ENCODE data around the gene BMP4.

The BMP4 gene

DNA sequence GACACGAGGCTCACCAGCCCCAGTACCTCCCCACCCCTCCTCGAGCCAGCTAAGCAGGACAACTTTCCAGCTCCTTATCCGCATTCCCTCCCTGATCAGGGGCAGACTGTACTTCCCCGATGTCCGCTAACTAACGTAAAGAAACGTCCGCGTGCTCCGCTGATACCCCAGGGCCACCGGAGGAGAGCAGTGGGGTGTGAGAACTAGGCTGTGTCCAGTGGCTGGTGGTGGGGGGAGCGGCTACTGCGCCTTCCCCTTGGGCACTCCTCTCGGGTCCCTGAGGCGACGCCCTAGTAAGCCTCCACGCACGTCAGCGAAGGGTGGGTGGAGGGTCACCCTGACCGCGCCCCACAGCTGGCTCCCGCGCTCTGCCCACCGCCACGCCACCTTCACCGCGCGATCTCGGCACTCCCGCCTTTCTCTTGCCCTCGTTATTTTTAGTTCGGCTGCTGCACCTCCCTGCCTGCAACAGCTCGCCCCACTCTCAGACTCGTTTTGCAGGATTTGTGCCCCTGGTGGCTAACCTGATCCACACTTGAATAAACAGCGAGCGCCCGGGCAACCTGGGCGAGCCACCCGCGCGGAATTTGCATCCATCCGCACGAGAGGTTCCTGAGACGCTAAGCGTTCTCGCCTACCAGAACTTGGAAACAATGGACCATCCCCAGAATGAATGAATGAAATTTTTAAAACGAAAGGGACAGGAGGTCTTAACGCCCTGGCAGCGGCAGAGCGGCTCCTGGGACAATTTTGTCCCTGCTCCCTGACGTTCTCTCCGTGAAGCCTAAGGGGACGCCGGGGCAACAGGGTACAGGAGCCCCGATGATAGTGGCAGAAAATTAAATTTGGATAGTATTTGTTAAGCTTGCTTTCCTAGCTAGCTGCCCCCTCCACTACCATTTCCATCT is 6.9 kb upstream of the BMP4 start:
- DNase-seq = peak; percentile 25

DNA sequence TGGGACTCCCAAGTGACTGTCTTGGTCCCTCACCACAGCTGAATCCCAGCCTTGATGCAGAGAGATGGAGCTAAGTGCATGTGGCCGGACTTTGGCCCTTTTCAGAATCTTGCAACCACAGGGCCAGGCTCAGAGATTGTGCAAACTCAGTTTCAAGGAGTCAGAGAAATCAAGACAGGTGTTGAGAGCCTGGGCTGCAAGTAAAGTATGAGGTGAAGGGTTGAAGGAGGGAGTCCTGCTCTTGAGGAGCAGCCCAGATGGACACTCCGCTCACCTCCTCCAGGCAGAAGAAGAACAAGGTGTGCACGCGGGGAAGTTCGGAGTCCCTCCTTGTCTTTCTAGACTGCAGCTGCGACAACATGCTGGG is 6.3 kb upstream of the BMP4 start:
- DNase-seq = no peak

DNA sequence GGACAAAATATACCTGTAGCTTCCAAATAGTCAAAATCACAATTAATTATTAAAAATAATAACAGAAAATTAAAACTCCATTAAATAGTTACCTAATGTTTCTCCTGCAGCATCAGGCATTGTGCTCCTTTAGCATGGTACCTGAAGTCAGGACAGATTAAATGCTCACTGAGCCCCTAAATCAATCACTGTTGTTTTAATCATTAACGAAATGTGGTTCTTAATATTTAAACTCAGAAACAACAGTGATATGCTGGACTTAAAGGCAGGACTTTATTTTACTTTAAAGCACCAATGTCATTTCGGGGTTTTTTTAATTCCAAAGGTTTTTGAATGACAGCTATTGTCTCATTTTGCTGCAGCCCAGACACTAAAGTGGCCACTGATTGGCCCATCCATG is 2.0 kb upstream of the BMP4 start:
- DNase-seq = no peak

DNA sequence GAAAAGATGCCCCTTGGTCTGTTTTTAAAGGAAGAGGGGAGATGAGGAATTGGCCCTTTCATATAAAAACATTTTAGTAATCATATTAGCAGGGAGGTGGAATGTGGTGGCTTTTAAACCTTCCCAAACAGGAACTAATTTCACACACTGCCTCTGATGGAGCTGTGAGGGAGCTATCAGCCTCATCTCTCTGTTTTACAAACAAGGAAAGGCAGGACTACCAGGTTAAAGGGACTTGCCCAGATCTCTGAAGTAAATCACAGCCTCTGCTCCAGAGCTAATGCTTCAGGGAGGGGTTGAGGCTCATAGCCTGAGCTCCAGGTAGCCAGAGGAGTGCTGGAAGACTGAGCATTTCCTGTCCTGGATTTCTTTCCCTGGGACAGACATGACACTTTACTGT is 1.1 kb upstream of the BMP4 start:
- no peak for DNase-seq

DNA sequence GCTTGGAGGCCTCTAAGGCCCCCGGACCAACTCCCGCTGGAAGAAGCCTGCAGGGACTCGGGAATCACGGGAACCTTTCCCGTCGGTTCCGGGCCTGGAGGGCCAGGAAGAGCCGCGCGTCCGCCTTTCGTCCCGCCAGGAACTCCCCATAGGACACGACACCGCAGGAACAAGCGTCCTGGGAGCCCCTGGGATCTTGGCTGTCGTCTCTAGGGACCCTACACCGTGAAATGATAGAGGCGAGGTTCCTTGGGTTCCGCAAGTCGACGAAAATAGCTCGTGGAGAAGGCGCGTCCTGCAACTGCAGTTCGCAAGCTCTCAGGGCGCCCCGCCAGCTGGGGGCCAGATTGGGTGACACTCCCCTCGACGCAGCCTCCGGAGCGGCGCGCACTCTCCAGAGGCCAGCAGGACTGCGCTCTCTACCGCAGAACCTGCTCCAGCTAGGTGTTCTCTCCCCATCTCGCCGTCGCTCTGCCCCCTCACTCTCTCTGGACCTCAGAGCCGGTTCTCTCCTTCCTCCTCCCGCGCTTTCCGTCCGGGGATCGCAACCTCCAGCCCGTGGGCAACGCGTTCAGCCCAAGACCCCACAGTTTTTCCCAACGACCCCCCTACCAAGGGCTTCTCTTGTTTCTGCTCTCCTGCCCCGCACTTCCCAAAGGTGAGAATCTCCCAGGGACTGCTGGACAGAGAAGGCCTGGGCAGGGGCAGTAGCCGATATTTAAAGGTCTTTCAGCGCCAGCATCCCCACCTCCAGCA is 776 bp downstream of the BMP4 start:
- DNase-seq = no peak

DNA sequence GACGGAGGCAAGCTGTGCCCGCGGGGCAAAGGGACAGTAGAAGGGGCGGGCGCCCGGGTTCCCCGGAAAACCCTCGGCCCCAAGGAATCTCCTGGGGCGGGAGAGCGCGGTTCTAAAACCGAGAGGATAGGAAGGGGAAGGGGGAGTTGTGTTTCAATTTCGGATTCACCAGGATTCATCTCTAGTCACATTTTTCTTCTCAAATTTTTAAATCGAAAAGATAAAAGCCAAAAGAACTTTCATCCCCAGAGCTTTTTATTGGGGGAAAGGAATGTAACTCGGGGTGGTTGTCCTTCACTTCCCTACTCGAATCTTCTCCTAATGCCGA is 1.4 kb downstream of the BMP4 start:
- no peak for DNase-seq

DNA sequence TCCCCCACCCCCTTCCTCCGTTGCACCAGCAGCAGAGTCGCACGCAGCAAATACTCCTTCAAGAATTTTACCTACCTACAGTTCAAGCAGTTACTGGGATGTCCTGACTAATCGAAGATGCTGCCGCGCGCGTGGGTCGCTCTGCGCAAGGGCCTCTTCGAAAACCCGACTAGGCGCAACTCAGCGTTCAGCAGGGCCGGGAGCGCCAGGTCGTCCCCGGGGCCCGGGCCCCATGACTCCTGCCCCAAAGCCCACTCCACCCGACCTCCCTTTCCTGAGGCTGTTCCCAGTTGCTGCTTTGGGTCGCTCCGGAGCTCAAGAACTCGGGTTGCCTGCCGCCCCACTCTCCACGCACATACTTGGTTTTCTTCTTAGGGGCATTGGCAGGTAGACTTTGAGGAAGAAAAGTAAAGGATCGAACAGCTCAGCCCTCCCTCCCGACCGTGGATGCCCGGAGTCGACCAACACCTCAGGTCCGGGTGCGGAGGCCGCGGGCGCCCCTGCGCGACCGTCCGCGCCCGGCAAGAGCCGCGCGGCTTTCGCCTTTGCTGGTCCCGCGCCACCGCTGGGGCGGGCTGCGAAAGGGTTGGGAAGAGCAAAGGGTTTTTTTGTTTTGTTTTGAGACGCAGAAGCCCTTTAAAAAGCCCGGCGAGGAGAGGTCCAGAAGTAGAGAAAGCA is 1.9 kb downstream of the BMP4 start:
- no peak for DNase-seq

DNA sequence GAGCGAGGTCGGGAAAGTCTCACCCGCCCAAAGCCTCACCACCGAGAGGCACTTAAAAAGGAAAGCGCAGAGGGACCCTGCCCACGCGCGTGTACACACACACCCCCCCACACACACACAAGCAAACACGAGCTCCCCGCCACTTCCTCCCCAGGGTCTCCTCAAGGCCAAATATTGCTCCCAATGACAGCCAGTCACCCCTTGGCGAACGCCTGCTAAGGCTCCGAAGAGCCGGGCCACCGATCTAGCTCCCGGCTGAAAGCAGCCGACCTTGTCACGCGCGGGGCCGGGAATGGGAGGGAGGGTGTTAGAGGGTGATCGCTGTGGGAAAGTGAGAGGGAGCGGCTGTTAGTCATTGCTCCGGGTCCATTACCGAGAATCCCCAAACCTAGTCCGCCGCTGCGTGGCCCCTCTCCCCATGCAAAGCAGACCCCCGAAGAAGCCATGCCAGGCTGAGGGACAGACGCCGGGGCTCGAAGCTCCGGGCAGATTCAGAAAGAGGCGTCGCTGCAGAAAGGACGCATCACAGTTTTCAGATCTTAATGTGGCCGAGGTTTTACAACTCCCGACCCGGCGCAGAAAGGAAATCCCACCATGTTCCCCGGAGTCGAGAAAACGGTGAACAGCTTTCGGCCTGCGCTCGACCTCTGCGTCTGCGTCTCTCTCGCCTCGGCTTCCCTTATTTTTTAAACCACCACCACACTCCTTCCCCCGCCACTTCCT is 2.6 kb downstream of the BMP4 start:
- DNase-seq = peak; percentile 46

DNA sequence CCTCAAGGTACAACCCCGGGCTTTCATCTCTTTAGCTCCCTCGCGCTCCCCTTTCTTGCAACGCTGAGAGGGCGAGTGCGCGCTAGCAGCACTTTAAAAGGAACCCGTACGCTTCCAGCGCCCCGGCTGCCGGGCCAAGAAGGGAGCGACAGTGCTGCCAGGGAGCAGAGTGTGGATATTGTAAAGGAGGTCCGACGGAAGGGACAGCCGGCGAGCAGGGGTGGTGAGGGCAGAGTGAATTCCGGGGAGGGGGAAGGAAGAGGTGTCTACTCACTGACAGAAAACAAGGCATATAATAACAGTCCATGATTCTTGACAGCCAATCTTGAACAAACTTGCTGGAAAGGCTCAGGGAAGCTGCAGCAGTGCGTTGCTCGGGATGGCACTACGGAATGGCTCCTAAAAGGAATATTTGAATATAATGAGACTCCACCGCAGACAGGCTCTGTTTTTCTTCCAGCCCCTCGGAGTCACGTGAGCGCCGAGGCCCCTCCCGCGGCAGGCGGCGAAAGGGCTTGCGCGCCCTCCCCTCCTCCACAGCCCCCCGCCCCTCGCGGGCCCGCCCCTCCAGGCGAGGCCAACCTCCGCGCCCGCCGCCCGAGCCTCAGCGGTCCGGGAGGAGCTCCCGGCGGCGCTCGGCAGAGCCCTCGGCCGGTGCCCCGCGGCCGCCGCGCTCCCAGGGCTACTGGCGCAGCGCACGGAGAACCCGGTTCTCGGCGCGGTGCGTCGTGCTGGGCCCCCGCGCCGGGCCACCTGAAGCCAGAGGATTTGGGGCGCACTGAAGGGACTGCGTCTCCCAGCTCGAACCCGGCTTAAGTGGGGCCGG is 3.4 kb downstream of the BMP4 start:
- peak; percentile 83 for DNase-seq

DNA sequence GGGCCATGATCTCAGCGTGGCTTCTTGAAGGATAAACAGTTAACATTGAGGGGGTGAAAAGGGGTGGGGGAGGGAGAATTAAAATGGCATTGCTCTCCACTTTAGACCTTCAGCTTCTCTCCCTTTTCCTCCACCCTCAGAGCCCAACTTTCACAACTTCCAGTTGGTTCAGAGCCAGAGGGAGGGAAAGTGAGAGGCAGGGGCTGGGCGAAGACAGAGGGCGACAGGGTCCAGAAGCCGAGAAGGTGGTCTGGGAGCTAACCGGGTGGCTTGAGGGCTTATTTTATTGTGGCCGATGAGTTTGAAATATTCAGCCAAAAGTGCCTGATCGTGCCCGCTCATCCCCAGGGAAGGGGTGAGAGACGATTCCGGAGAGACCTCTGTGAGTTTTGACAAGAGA is 4.1 kb downstream of the BMP4 start:
- no peak for DNase-seq

DNA sequence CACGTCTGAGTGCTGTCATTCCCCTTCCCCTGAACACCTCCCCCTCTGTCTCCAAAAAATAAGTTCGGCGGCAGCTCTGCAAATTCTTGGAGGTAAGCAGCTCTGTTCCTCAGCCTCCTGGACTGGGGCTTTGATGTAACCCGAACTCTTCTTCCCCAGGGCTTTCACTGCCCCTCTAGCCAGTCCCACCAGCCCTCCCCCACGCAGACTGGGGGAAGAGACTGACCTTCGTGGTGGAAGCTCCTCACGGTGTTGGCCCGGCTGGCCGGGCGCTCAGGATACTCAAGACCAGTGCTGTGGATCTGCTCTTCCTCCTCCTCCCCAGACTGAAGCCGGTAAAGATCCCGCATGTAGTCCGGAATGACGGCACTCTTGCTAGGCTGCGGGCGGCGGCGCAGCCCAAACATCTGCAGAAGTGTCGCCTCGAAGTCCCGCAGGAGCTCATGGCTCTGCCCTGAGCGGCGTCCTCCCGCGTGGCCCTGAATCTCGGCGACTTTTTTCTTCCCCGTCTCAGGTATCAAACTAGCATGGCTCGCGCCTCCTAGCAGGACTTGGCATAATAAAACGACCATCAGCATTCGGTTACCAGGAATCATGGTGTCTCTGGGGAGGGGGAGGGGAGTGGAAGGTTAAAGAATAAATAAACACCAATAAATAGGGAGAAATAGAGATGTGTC is 4.9 kb downstream of the BMP4 start:
- no peak for DNase-seq

DNA sequence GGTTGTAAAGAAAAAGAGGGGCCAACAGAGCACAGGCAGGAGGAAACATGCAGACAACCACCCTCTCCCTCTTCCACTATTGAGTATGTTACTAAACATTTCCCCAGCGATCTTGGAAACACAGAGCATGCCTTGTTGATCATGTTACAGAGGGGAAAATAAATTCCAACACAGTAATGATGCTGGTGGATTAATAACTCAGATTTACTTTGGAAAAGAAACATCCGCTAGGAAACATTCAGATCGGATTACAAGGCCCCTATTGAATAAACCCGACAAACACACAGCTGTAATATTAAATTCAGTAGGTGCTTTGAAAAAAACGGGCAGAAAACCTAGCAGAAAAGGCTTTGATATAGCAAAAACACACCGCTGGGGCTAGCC is 5.4 kb downstream of the BMP4 start:
- no peak for DNase-seq

DNA sequence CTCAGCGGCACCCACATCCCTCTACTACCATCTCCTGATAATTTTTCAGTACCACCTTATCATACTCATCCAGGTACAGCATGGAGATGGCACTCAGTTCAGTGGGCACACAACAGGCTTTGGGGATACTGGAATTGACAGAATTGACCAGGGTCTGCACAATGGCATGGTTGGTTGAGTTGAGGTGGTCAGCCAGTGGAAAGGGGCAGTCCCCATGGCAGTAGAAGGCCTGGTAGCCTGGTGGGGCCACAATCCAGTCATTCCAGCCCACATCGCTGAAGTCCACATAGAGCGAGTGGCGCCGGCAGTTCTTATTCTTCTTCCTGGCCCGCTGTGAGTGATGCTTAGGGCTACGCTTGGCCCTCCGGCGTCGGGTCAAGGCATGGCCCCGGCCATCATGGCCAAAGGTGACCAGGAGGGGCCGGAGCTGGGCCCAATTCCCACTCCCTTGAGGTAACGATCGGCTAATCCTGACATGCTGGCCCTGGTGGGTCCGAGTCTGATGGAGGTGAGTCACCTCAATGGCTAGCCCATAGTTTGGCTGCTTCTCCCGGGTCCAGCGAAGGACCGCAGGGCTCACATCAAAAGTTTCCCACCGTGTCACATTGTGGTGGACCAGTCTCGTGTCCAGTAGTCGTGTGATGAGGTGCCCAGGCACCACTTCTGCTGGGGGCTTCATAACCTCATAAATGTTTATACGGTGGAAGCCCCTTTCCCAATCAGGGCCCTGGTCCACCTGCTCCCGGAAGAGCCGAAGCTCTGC is 6.4 kb downstream of the BMP4 start:
- DNase-seq = no peak

DNA sequence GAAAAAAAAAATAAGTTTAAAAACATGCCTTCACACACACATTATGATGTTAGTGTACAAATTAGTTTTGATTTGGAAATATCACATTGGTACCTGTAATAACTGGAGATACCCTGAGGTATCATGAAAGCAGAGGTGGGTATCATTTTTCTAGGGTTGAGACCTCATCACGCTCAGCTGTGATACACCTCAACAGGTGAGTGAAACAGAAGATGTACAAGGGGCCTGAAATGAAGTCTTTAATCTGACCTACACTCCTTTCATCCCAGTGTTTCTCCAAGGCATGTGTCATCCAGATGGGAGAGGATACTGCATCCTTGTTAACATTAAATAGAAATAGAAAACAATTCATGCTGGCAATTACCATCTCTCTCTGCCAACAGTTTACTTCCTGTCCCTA is 7.4 kb downstream of the BMP4 start:
- no peak for DNase-seq

DNA sequence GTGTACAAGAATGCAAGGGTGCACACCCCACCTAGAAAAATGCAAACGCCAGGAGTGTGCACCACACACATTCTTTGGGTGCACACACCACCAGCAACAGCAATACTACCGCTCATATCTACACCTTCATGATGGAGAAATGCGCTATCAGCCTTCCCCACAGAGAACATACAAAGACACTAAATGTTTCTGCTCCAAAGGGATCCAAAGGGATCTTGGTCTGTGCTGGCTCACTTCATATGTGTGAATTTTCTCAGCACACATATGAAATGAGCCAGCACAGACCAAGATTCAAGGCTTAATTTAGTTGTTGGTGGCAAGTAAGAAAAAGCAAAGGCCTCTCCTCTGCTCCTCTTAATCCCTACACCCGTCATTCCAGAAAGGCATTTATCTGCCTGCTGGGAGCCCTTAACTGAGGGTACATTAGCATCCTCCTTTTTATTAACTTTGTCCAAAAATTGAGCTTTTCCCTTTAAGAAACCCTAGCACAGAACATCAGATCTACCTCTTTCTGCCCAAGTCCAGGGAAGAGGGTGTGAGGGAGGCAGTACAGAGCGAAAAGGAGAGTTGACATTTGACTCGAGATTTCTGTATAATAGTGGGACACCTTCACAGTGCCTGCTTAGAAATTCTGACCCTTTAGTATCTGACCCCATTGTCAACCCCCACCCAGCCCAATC is 8.3 kb downstream of the BMP4 start:
- no peak for DNase-seq

DNA sequence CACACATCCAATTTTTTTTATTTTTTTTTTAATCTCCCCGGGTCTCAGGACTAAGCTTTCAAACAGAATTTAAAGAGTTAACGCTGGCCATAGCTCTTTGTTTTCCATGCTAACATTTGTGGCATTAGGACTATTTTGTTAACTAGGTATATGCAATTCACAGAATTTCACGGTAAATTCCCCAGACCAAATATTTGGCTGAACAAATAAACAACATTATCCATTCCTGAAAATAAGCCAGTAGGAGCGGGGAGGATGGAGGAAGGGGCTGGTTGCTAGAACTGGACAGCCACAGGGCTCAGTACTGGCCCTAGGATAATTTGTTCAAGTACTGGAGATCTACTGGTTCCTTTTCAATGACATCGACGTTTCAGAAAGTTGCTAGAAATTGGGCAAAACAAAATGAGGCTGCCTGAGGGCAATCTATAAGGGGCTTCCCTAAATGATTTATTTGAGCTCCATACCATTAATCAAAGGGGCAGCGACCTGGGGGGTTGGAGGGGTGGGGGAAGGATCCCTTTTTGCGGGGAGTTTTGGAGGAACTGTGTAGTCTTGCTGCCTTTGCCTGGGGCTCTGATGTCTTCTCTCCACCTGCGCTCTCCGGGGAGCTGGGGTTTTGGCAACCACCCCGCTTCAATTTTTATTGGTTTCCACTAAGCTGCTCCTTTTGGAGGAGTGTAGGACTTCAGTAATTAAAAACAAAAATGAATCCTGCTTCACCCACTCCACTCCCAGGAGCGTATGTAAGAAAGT is 9.0 kb downstream of the BMP4 start:
- DNase-seq = no peak

DNA sequence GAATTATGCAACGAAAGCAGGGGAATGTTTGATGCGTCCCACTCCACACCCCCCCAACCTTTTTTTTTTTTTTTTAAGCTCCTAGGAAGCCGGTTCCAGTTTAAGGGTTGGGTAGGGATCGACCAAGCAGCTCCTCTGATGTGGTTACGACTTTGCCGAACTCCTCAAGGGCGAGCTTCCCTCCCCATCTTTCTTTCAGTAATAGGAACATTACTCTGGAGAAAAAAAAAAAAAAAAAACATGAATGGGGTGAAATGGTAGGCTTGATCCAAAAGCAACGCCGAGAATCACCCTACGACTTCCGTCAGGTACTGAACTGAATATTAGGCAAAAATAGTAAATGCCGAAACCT is 9.6 kb downstream of the BMP4 start:
- DNase-seq = no peak

DNA sequence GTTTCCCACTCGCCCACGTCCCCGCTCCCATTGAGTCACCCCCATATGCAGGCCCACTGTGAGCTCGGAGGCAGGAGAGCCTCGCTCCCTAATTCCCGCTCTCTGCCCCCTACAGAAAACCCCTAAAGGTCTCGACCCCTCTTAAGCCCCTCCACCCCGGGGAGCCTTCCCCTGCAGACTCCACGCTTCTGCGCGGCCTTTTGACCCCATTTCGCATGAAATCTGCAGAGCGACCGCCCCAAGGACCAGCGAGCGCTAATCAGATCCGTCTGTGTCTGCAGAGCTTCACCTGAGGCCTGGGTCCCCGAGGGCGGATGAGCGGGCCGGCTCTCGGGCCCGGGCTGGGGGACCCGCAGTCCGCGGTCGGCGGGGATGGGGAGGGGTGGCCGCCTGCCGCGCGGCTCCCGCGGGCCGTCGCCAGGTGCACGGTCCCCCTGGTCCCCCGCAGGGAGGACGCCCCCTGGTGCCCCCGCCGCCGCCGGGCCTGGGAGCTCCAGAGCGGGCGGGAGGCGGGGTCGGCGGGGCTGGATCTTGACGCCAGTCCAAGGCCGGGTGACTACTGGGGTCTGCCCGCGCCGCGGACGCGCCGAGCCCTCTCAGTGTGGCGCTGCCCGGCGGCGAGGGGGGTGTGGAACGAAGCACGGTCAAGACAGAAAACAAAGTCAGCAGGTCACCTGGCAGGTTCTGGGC is 10.1 kb downstream of the BMP4 start:
- DNase-seq = no peak

DNA sequence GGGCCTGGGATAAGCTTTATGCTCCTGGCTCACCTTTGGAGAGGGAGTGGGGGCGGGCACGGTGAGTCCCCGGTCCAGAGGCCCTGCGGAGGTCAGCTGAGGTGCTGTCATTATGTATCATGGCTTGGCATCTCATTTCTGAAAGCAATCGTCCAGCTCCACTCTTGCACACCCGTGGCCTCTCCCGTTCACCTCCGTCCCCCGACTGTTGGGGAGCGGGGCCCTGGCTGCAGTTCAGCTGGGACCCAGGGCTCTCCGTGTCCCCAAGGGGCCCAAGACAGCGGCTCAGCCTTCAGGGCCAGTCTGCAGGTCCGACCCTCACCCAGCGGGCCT is 10.6 kb downstream of the BMP4 start:
- no peak for DNase-seq
